Raji (cell line): Measurements from ENCODE around the gene P2RY13.

ENCODE experiments used
- POLR2A ChIP-seq: IDR thresholded peaks from 2 replicates; pipeline ENCODE4 v1.6.1; 2011; ENCODE audit warnings: low read depth, low read length, control low read depth; ENCODE audit not compliant: insufficient read depth

P2RY13 gene

GRCh38 chr3:151283387-151283786 is 46.0 kb downstream of the P2RY13 start:
- no peak for TF ChIP-seq POLR2A

GRCh38 chr3:151282921-151283320 is 46.4 kb downstream of the P2RY13 start:
- no peak for TF ChIP-seq POLR2A

GRCh38 chr3:151281671-151282324 is 47.6 kb downstream of the P2RY13 start:
- TF ChIP-seq POLR2A, result no peak

GRCh38 chr3:151278230-151278629 is 51.1 kb downstream of the P2RY13 start, which contains the start of gene P2RY14:
Gene P2RY14, minus strand, starts transcription at chr3:151278542. Its CDS starts 64,226 bp downstream, at chr3:151214316.
- TF ChIP-seq POLR2A, result no peak

GRCh38 chr3:151276687-151277042 is 52.7 kb downstream of the P2RY13 start:
- no peak for TF ChIP-seq POLR2A
